H1 (cell line): ENCODE results near the gene USP26. TPM values are rescaled to one million over a fixed set of nuclear protein-coding genes. Genes with fewer than 3 reads are reported as not detected.

ENCODE experiments used
- CTCF ChIA-PET: fragments of 300-600 bp; sonication (Branson Sonifier 250); formaldehyde crosslinking; loops from one replicate; lab custom pipeline; 2021; ENCODE audit not compliant: partially characterized antibody; lab: Charles Lee
- POLR2A ChIA-PET: fragments of 300-600 bp; sonication (Branson Sonifier 250); formaldehyde crosslinking; loops from one replicate; lab custom pipeline; 2021; ENCODE audit warnings: inconsistent platforms; ENCODE audit not compliant: partially characterized antibody; lab: Charles Lee
- DNase-seq, 2 experiments: peaks; one replicate each; pipeline versions ENCODE4 v3.0.0 to v3.0.0-alpha.2; 2010 to 2022; ENCODE audit warnings: low spot score in 2 of 2, low read depth in 1 of 2, mixed read lengths in 1 of 2
- FAIRE-seq: peaks from 2 replicates; lab custom pipeline; 2011; peaks lifted over from hg19 to GRCh38; lab: Jason Lieb, UNC
- H2AFZ ChIP-seq: 2 replicates; pipeline ENCODE4 v1.8.1; 2012; ENCODE audit warnings: low read length, inconsistent platforms
- H2AK5ac ChIP-seq: 2 replicates; pipeline ENCODE4 v1.6.1; 2013; ENCODE audit warnings: low read depth, low read length
- H2BK120ac ChIP-seq: replicated peaks from 2 replicates; pipeline ENCODE3; 2013; ENCODE audit warnings: low read depth, low read length, inconsistent platforms
- H2BK12ac ChIP-seq: 2 replicates; pipeline ENCODE4 v1.6.1; 2013; ENCODE audit warnings: low read depth, low read length
- H2BK15ac ChIP-seq: 2 replicates; pipeline ENCODE4 v1.6.1; 2013; ENCODE audit warnings: low read length
- H2BK20ac ChIP-seq: 2 replicates; pipeline ENCODE4 v1.6.1; 2013; ENCODE audit warnings: low read length
- H2BK5ac ChIP-seq: 2 replicates; pipeline ENCODE4 v1.6.1; 2013; ENCODE audit warnings: low read depth, low read length
- H3K14ac ChIP-seq: 2 replicates; pipeline ENCODE4 v1.6.1; 2013; ENCODE audit warnings: inconsistent platforms; ENCODE audit not compliant: insufficient read length
- H3K18ac ChIP-seq: 2 replicates; pipeline ENCODE4 v1.6.1; 2013; ENCODE audit warnings: low read length; ENCODE audit errors: extremely low read depth
- H3K23ac ChIP-seq: 2 replicates; pipeline ENCODE4 v1.6.1; 2013; ENCODE audit warnings: inconsistent platforms; ENCODE audit not compliant: insufficient read length
- H3K23me2 ChIP-seq: 2 replicates; pipeline ENCODE4 v1.6.1; 2013; ENCODE audit warnings: low read depth, low read length
- H3K27ac ChIP-seq: 2 replicates; pipeline ENCODE4 v1.6.1; 2011; ENCODE audit warnings: low read depth, low read length, inconsistent platforms
- H3K27me3 ChIP-seq, 4 experiments: replicated peaks in 1 of 4; 1 replicate in 1 of 4; 2 replicates in 3 of 4; pipeline versions ENCODE4 v1.6.1 to v1.8.1; 2011 to 2013; ENCODE audit warnings: low read length in 3 of 4, mild to moderate bottlenecking in 3 of 4, inconsistent platforms in 2 of 4, mixed read lengths in 2 of 4, moderate library complexity in 1 of 4; ENCODE audit not compliant: control insufficient read depth in 3 of 4, insufficient read depth in 3 of 4; ENCODE audit errors: extremely low read depth in 1 of 4
- H3K36me3 ChIP-seq, 4 experiments: 2 replicates each; pipeline versions ENCODE4 v1.6.1 to v1.8.1; 2011 to 2013; ENCODE audit warnings: mild to moderate bottlenecking in 4 of 4, low read length in 3 of 4, moderate library complexity in 2 of 4, control low read depth in 1 of 4, inconsistent platforms in 1 of 4; ENCODE audit not compliant: insufficient read depth in 4 of 4, control insufficient read depth in 2 of 4
- H3K4ac ChIP-seq: replicated peaks from 2 replicates; pipeline ENCODE3; 2013; ENCODE audit warnings: low read length, low read depth, mixed read lengths, inconsistent platforms; ENCODE audit not compliant: insufficient read length
- H3K4me1 ChIP-seq, 4 experiments: replicated peaks in 1 of 4; 1 replicate in 1 of 4; 2 replicates in 3 of 4; pipeline versions ENCODE4 v1.6.1 to v1.8.1; 2011 to 2013; ENCODE audit warnings: low read length in 3 of 4, inconsistent platforms in 2 of 4, mixed read lengths in 1 of 4; ENCODE audit not compliant: insufficient read depth in 4 of 4, control insufficient read depth in 3 of 4
- H3K4me2 ChIP-seq, 2 experiments: 2 replicates each; pipeline versions ENCODE4 v1.6.1 to v1.8.1; 2011 to 2013; ENCODE audit warnings: low read depth in 2 of 2, low read length in 2 of 2, control low read depth in 1 of 2, inconsistent platforms in 1 of 2, mild to moderate bottlenecking in 1 of 2; ENCODE audit not compliant: insufficient read depth in 1 of 2
- H3K4me3 ChIP-seq, 4 experiments: fragments of 200-600, 300-600 bp in 1 of 4; sonication (generic), shearing (Covaris generic), sonication (Bioruptor Twin) in 1 of 4; 2 replicates each; pipeline versions ENCODE4 v1.5.1 to v1.8.1; 2011 to 2016; ENCODE audit warnings: low read length in 4 of 4, low read depth in 3 of 4, control low read depth in 2 of 4, inconsistent platforms in 2 of 4, mild to moderate bottlenecking in 2 of 4, mixed read lengths in 1 of 4, moderate library complexity in 1 of 4; ENCODE audit not compliant: insufficient read depth in 2 of 4; ENCODE audit errors: extremely low read depth in 1 of 4
- H3K56ac ChIP-seq: replicated peaks from 2 replicates; pipeline ENCODE3; 2013; ENCODE audit warnings: low read depth, mild to moderate bottlenecking, mixed read lengths, low read length, inconsistent platforms; ENCODE audit not compliant: insufficient read length
- H3K79me1 ChIP-seq: 2 replicates; pipeline ENCODE4 v1.6.1; 2013; ENCODE audit warnings: low read depth, low read length, control low read depth
- H3K79me2 ChIP-seq, 2 experiments: 2 replicates each; pipeline versions ENCODE4 v1.6.1 to v1.8.1; 2012 to 2013; ENCODE audit warnings: low read length in 2 of 2, mild to moderate bottlenecking in 2 of 2, inconsistent platforms in 1 of 2; ENCODE audit not compliant: insufficient read depth in 2 of 2, control insufficient read depth in 1 of 2
- H3K9ac ChIP-seq, 4 experiments: replicated peaks in 1 of 4; 1 replicate in 1 of 4; 2 replicates in 3 of 4; pipeline versions ENCODE4 v1.6.1 to v1.8.1; 2011 to 2013; ENCODE audit warnings: low read depth in 3 of 4, low read length in 3 of 4, control low read depth in 2 of 4, mild to moderate bottlenecking in 2 of 4, moderate library complexity in 2 of 4, inconsistent platforms in 1 of 4; ENCODE audit errors: extremely low read depth in 1 of 4
- H3K9me3 ChIP-seq, 2 experiments: 2 replicates each; pipeline versions ENCODE4 v1.6.1 to v1.8.1; 2012 to 2013; ENCODE audit warnings: mild to moderate bottlenecking in 2 of 2, moderate library complexity in 2 of 2, control low read depth in 1 of 2, inconsistent platforms in 1 of 2, low read depth in 1 of 2, low read length in 1 of 2, mixed read lengths in 1 of 2; ENCODE audit not compliant: insufficient read depth in 2 of 2
- H4K20me1 ChIP-seq, 2 experiments: replicated peaks in 1 of 2; 2 replicates each; pipeline versions ENCODE3 to v1.8.1; 2011 to 2013; ENCODE audit warnings: inconsistent platforms in 2 of 2, low read length in 2 of 2, mild to moderate bottlenecking in 1 of 2; ENCODE audit not compliant: insufficient read depth in 2 of 2, control insufficient read depth in 1 of 2
- H4K5ac ChIP-seq: 2 replicates; pipeline ENCODE4 v1.6.1; 2013; ENCODE audit warnings: low read length, low read depth, mixed read lengths, inconsistent platforms; ENCODE audit not compliant: insufficient read length
- H4K8ac ChIP-seq: 2 replicates; pipeline ENCODE4 v1.8.0; 2013; ENCODE audit warnings: mild to moderate bottlenecking, moderate library complexity, low read length, inconsistent platforms; ENCODE audit not compliant: insufficient read depth; ENCODE audit errors: extremely low read depth
- H4K91ac ChIP-seq: replicated peaks from 2 replicates; pipeline ENCODE3; 2013; ENCODE audit warnings: low read length, mixed read lengths, inconsistent platforms; ENCODE audit not compliant: insufficient read length
- ASH2L ChIP-seq: fragments of 200-600, 300-600 bp; sonication (generic); IDR thresholded peaks from one replicate; pipeline ENCODE4 v1.7.1; 2017; ENCODE audit warnings: low read length
- BRCA1 ChIP-seq: IDR thresholded peaks from 2 replicates; pipeline ENCODE4 v1.6.1; 2012; ENCODE audit warnings: low read depth, low read length, improper control_type of control experiment
- E2F6 ChIP-seq: IDR thresholded peaks from 2 replicates; pipeline ENCODE4 v1.6.1; 2012; ENCODE audit warnings: inconsistent platforms
- EZH2 ChIP-seq: fragments of 200-600 bp; sonication (generic); IDR thresholded peaks from 2 replicates; pipeline ENCODE4 v1.7.1; 2012; ENCODE audit warnings: low read depth, mild to moderate bottlenecking, moderate library complexity, low read length, inconsistent platforms; ENCODE audit not compliant: severe bottlenecking
- NANOG ChIP-seq: IDR thresholded peaks from 2 replicates; pipeline ENCODE4 v1.6.1; 2011; ENCODE audit warnings: low read length, low read depth, mild to moderate bottlenecking, inconsistent platforms; ENCODE audit not compliant: insufficient read depth, poor library complexity, severe bottlenecking
- POU5F1 ChIP-seq: IDR thresholded peaks from 2 replicates; pipeline ENCODE4 v1.6.1; 2011; ENCODE audit warnings: low read depth, mild to moderate bottlenecking, low read length, moderate library complexity
- RFX5 ChIP-seq: IDR thresholded peaks from 2 replicates; pipeline ENCODE4 v1.6.1; 2011; ENCODE audit warnings: low read depth, low read length, improper control_type of control experiment, borderline replicate concordance
- SP2 ChIP-seq: IDR thresholded peaks from 2 replicates; pipeline ENCODE4 v1.6.1; 2012; ENCODE audit warnings: mild to moderate bottlenecking, low read length, inconsistent platforms
- SUZ12 ChIP-seq: fragments of 200-600 bp; sonication (generic); IDR thresholded peaks from 2 replicates; pipeline ENCODE4 v1.6.1; 2012; ENCODE audit warnings: mild to moderate bottlenecking, inconsistent platforms, low read length, moderate library complexity, mixed read lengths
- USF2 ChIP-seq: IDR thresholded peaks from 2 replicates; pipeline ENCODE4 v1.6.1; 2011; ENCODE audit warnings: low read length, improper control_type of control experiment
- polyA plus RNA-seq, 7 experiments: library from polyadenylated mRNA; depleted of rRNA in 3 of 7; stranded (reverse) in 5 of 7; unstranded in 2 of 7; fragments of >200 nt in 5 of 7; fragments of 200-250 nt in 2 of 7; gene quantifications; 1 replicate in 5 of 7; 2 replicates in 1 of 7; 4 replicates in 1 of 7; pipeline versions ENCODE4 v1.2.1 to v1.2.3, GENCODE V29; 2011 to 2013; ENCODE audit warnings: missing spikeins in 2 of 7, mixed read lengths in 2 of 7
- total RNA-seq: library from RNA; stranded (reverse); fragmentation: NEBNext Ultra II Directional; extraction: Animal tissue kit (Norgen Biotek cat#: 25700); gene quantifications from 2 replicates; pipeline ENCODE4 v1.2.1, GENCODE V29; 2021

USP26 gene
- total and polyA plus RNA-seq, 2 of the 8 experiments (the other 6 are each of a cell fraction or from before 2014, with no cell fraction given), result not detected

- no peak for FAIRE-seq
- ChIA-PET CTCF (interaction anchor here (0.6 to 1.8 kb wide), 2 partner anchors 50 to 115 kb away, joined by 3 to 6 read pairs; no protein-coding TSS in a partner anchor), POLR2A (no interaction called here)
Measured at GRCh38 chrX:133054761-133055405, 42.0 kb downstream of the USP26 start.

More at GRCh38 chrX:133054761-133055405, 42.0 kb downstream of the USP26 start:
- Histone ChIP-seq H2BK15ac (no peak overlapping the region), H4K20me1 (no peaks in the 10 kb centered on the region), H2BK5ac (no peak overlapping the region), H3K4me1 (peaks cover 0 to 3% (median 1%) of the 10 kb centered on the region in 4 experiments; a peak in 2 of 7 replicates), H2BK12ac (no peak overlapping the region), H3K79me2 (no peaks in the 10 kb centered on the region), H2AK5ac (no peak overlapping the region), H3K9me3 (no peaks in the 10 kb centered on the region), H3K18ac (no peak overlapping the region), H4K91ac (no peak overlapping the region), H3K27ac (no peak overlapping the region), H3K4ac (no peak overlapping the region), H4K8ac (no peak overlapping the region), H3K4me3 (no peak overlapping the region), H3K36me3 (no peaks in the 10 kb centered on the region), H3K56ac (no peak overlapping the region), H3K79me1 (no peaks in the 10 kb centered on the region), H3K4me2 (no peak overlapping the region), H3K9ac (no peak overlapping the region), H4K5ac (no peak overlapping the region), H2AFZ (no peak overlapping the region), H2BK120ac (no peak overlapping the region), H3K27me3 (no peaks in the 10 kb centered on the region), H3K23ac (no peak overlapping the region), H3K23me2 (no peaks in the 10 kb centered on the region), H2BK20ac (no peak overlapping the region), H3K14ac (no peak overlapping the region)
- no peak for DNase-seq
- TF ChIP-seq SP2, result no peak
- no peak for TF ChIP-seq POU5F1
- TF ChIP-seq EZH2, result no peak
- no peak for TF ChIP-seq RFX5
- TF ChIP-seq NANOG, result no peak
- no peak for TF ChIP-seq SUZ12
- no peak for TF ChIP-seq USF2
- no peak for TF ChIP-seq ASH2L
- TF ChIP-seq E2F6, result no peak
- no peak for TF ChIP-seq BRCA1
